NCI-H187 (cell line): Measurements from ENCODE around the gene PLIN1.

Source experiments
- DNase-seq, 2 experiments: peaks; one replicate each; lab custom pipeline; 2025; lab: John Stamatoyannopoulos, UW

The PLIN1 gene

GRCh38 chr15:89628806-89629715 lies 50.1 kb downstream of the PLIN1 start:
- DNase-seq, result no peak

- no peak for DNase-seq
These were observed 50.9 kb downstream of the PLIN1 start for GRCh38 chr15:89628301-89628700.

GRCh38 chr15:89627256-89627970 lies 51.8 kb downstream of the PLIN1 start:
- DNase-seq, result no peak

- no peak for DNase-seq
These were observed 53.5 kb downstream of the PLIN1 start for GRCh38 chr15:89625716-89626115.

- DNase-seq, result no peak
These were observed 56.0 kb downstream of the PLIN1 start for GRCh38 chr15:89623165-89623564.

GRCh38 chr15:89621547-89621946 lies 57.6 kb downstream of the PLIN1 start:
- no peak for DNase-seq

DNA sequence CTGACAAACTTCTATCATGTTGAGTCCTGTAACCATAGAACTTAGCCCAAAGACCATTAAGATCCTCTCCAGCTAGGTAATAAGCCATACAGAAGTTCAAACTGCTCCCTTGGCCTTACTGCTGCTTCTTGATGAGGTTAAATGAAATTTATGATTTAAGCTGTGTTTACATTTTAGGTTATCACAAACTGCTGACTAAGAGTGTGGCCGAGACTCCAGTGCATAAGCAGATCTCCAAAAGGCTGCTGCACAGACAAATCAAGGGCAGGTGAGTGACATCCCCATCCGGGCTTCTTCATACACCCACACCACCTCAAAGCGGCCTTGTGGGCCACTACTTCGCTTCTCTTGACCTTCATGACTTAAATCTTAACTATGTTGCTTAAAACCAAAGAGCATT lies 62.9 kb downstream of the PLIN1 start:
- no peak for DNase-seq

DNA sequence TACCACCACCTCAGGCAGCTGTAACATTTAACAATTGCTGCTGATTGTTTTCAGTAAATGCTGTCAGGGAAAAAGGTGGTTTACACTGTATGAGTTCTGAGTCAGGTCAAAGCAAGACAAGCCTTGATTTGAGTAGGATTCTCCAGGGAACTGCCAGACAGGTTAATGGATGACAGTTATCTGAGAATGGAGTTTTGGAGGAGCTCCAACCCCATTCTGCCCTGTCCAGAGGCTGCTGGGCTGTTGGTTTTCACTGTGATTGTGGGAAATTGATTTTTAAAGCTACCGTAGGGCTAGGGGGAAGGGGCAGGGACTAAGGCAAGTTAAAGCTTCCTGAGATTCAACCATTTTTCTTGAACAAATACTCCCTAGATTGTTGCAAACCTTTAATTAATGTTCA lies 64.0 kb downstream of the PLIN1 start:
- DNase-seq, result no peak
